K562 (cell line): Measurements from ENCODE around the gene DEF6. TPM values are rescaled to one million over a fixed set of nuclear protein-coding genes. Genes with fewer than 3 reads are reported as not detected.
A peak's percentile ranks its signal among the peaks of the same experiment; 100 is the strongest.

Experiments used
- ATAC-seq: fragments of 200-7000 bp; cut with Tn5 transposase; 3 replicates; pipeline ENCODE4 v1.9.1; 2020; ENCODE audit warnings: moderate library complexity
- BruUV-seq: library from RNA; stranded (reverse); fragments of 400-500 nt; replicated peaks from 2 replicates; lab custom pipeline; 2021; lab: Mats Ljungman, UMichigan
- CTCF ChIA-PET: fragments of 300-600 bp; formaldehyde crosslinking; extraction: SDS; loops from one replicate; lab custom pipeline; 2021; ENCODE audit warnings: low intra/inter-chr PET ratio; lab: Yijun Ruan, JAX
- POLR2A ChIA-PET: fragments of 300-600, 350-650 bp; sonication (Branson Sonifier 250); formaldehyde crosslinking; extraction: SDS; loops from one replicate; lab custom pipeline; 2021; ENCODE audit warnings: antibody characterized with exemption, inconsistent platforms; lab: Yijun Ruan, JAX
- DNase-seq, 4 experiments: peaks; one replicate each; pipeline versions ENCODE4 v3.0.0 to v3.0.0-alpha.2; 2011 to 2018; ENCODE audit warnings: low spot score in 3 of 4, mixed read lengths in 3 of 4; ENCODE audit errors: extremely low read depth in 1 of 4
- FAIRE-seq: peaks from 2 replicates; lab custom pipeline; 2011; peaks lifted over from hg19 to GRCh38; lab: Jason Lieb, UNC
- H2AFZ ChIP-seq: 2 replicates; pipeline ENCODE4 v1.6.0; 2011; ENCODE audit warnings: low read depth, low read length, control low read depth, inconsistent platforms
- H3K27ac ChIP-seq: fragments of 200-600 bp; 3 replicates; pipeline ENCODE4 v1.8.0; 2011; ENCODE audit warnings: low read depth, mild to moderate bottlenecking, control low read depth, inconsistent platforms, low read length, moderate library complexity, mixed read lengths; ENCODE audit errors: extremely low read depth
- H3K27me3 ChIP-seq, 2 experiments: fragments of 300-600 bp in 1 of 2; 2 replicates in 1 of 2; 3 replicates in 1 of 2; pipeline versions ENCODE4 v1.6.0 to v1.8.0; 2011; ENCODE audit warnings: inconsistent platforms in 2 of 2, low read length in 2 of 2, mild to moderate bottlenecking in 1 of 2, mixed read lengths in 1 of 2, moderate library complexity in 1 of 2; ENCODE audit not compliant: control insufficient read depth in 2 of 2, insufficient read depth in 2 of 2
- H3K36me3 ChIP-seq: fragments of 300-600 bp; 3 replicates; pipeline ENCODE4 v1.8.0; 2011; ENCODE audit warnings: mild to moderate bottlenecking, low read length, inconsistent platforms; ENCODE audit not compliant: control insufficient read depth, insufficient read depth
- H3K4me1 ChIP-seq, 2 experiments: fragments of 200-600 bp in 1 of 2; replicated peaks in 1 of 2; 2 replicates in 1 of 2; 3 replicates in 1 of 2; pipeline versions ENCODE4 v1.5.1 to v1.8.0; 2011; ENCODE audit warnings: inconsistent platforms in 2 of 2, low read length in 2 of 2, mild to moderate bottlenecking in 1 of 2, mixed read lengths in 1 of 2, moderate library complexity in 1 of 2; ENCODE audit not compliant: control insufficient read depth in 2 of 2, insufficient read depth in 2 of 2
- H3K4me2 ChIP-seq: 2 replicates; pipeline ENCODE4 v1.6.1; 2011; ENCODE audit warnings: low read length, control low read depth, inconsistent platforms, mixed read lengths; ENCODE audit not compliant: insufficient read depth
- H3K4me3 ChIP-seq: fragments of 200-600 bp; sonication (generic), shearing (Covaris generic); 2 replicates; pipeline ENCODE4 v1.5.1; 2016; ENCODE audit warnings: control low read depth, inconsistent platforms
- H3K79me2 ChIP-seq: fragments of 200-600 bp; 3 replicates; pipeline ENCODE4 v1.8.0; 2011; ENCODE audit warnings: low read length, inconsistent platforms; ENCODE audit not compliant: control insufficient read depth, insufficient read depth
- H3K9ac ChIP-seq, 2 experiments: 2 replicates each; pipeline versions ENCODE4 v1.6.0 to v1.6.1; 2011; ENCODE audit warnings: low read depth in 2 of 2, low read length in 2 of 2, control low read depth in 1 of 2, inconsistent platforms in 1 of 2, mild to moderate bottlenecking in 1 of 2, mixed read lengths in 1 of 2; ENCODE audit not compliant: insufficient read depth in 1 of 2
- H3K9me1 ChIP-seq: one replicate; pipeline ENCODE4 v1.6.0; 2011; ENCODE audit warnings: inconsistent platforms, mild to moderate bottlenecking, low read length, moderate library complexity; ENCODE audit not compliant: control insufficient read depth, insufficient read depth
- H3K9me3 ChIP-seq: replicated peaks from 2 replicates; pipeline ENCODE4 v1.5.1; 2011; ENCODE audit warnings: low read depth, low read length, inconsistent platforms; ENCODE audit not compliant: control insufficient read depth, insufficient read depth
- H4K20me1 ChIP-seq: replicated peaks from 2 replicates; pipeline ENCODE4 v1.6.1; 2011; ENCODE audit warnings: low read length, inconsistent platforms, mixed read lengths; ENCODE audit not compliant: control insufficient read depth, insufficient read depth
- BHLHE40 ChIP-seq: IDR thresholded peaks from 2 replicates; pipeline ENCODE4 v1.6.1; 2011; ENCODE audit warnings: low read length, improper control_type of control experiment
- CBFA2T2 ChIP-seq: fragments of 450-650 bp; conservative IDR thresholded peaks from 2 replicates; pipeline ENCODE4 v1.6.1; 2017; ENCODE audit warnings: mild to moderate bottlenecking
- CBX3 ChIP-seq, 2 experiments: IDR thresholded peaks; 1 replicate in 1 of 2; 2 replicates in 1 of 2; pipeline ENCODE4 v1.6.1; 2012; ENCODE audit warnings: inconsistent platforms in 2 of 2, low read length in 2 of 2, borderline replicate concordance in 1 of 2, control low read depth in 1 of 2
- FIP1L1 ChIP-seq: fragments of 200-400 bp; formaldehyde crosslinking; IDR thresholded peaks from 2 replicates; pipeline ENCODE4 v1.6.1; 2018; ENCODE audit warnings: mild to moderate bottlenecking, low read depth, low read length; ENCODE audit not compliant: poor library complexity, severe bottlenecking
- FOXA3 ChIP-seq, 2 experiments: fragments of 450-650 bp in 1 of 2; sonication (generic) in 1 of 2; formaldehyde crosslinking; IDR thresholded peaks in 1 of 2; conservative IDR thresholded peaks in 1 of 2; 2 replicates each; pipeline versions ENCODE4 v1.4.0 to v1.8.0; 2020 to 2022; ENCODE audit warnings: mild to moderate bottlenecking in 2 of 2, missing genetic modification reagents in 1 of 2
- HLTF ChIP-seq: fragments of 450-650 bp; IDR thresholded peaks from 2 replicates; pipeline ENCODE4 v1.6.1; 2016
- JUN ChIP-seq, 2 experiments: sonication (generic) in 1 of 2; formaldehyde crosslinking in 1 of 2; IDR thresholded peaks; 2 replicates each; pipeline versions ENCODE4 v1.6.1 to v1.8.0; 2012 to 2022; ENCODE audit warnings: borderline replicate concordance in 2 of 2, mild to moderate bottlenecking in 2 of 2, improper control_type of control experiment in 1 of 2, low read depth in 1 of 2, low read length in 1 of 2, missing genetic modification reagents in 1 of 2
- LEF1 ChIP-seq: fragments of 450-650 bp; IDR thresholded peaks from 2 replicates; pipeline ENCODE4 v1.6.1; 2016; ENCODE audit warnings: mild to moderate bottlenecking
- MIER1 ChIP-seq: fragments of 450-650 bp; IDR thresholded peaks from 2 replicates; pipeline ENCODE4 v1.6.1; 2016; ENCODE audit warnings: antibody characterized with exemption, mild to moderate bottlenecking, low read depth
- RBM25 ChIP-seq: fragments of 200-400 bp; formaldehyde crosslinking; IDR thresholded peaks from 2 replicates; pipeline ENCODE4 v1.6.1; 2018; ENCODE audit warnings: low read length, low read depth, moderate library complexity; ENCODE audit not compliant: severe bottlenecking
- TAL1 ChIP-seq: fragments of 450-650 bp; IDR thresholded peaks from 2 replicates; pipeline ENCODE4 v1.6.1; 2016; ENCODE audit warnings: mild to moderate bottlenecking
- TOE1 ChIP-seq, 2 experiments: fragments of 450-650 bp in 1 of 2; sonication (generic) in 1 of 2; formaldehyde crosslinking in 1 of 2; IDR thresholded peaks; 2 replicates each; pipeline versions ENCODE4 v1.7.1 to v1.8.0; 2016 to 2022; ENCODE audit warnings: borderline replicate concordance in 2 of 2, mild to moderate bottlenecking in 2 of 2, antibody characterized with exemption in 1 of 2, inconsistent platforms in 1 of 2, low read depth in 1 of 2, missing genetic modification reagents in 1 of 2, moderate library complexity in 1 of 2
- TRIM24 ChIP-seq, 2 experiments: fragments of 450-650 bp; IDR thresholded peaks; 2 replicates each; pipeline ENCODE4 v1.6.1; 2016
- TRIM28 ChIP-seq: fragments of 450-650 bp; IDR thresholded peaks from 2 replicates; pipeline ENCODE4 v1.6.1; 2017
- YBX1 ChIP-seq: fragments of 450-650 bp; IDR thresholded peaks from 2 replicates; pipeline ENCODE4 v1.7.1; 2016; ENCODE audit warnings: mild to moderate bottlenecking
- WGBS: fragments of 100-300 bp; shearing (Covaris generic); methylation state at CpG from one replicate; pipeline ENCODE4 v1.1.6; 2016; ENCODE audit warnings: low coverage, mixed read lengths; ENCODE audit not compliant: insufficient coverage; ENCODE audit errors: missing lambda C conversion rate; 5-methylcytosine and 5-hydroxymethylcytosine counted together
- in situ Hi-C: fragments of 300-500 bp; cut with MboI; formaldehyde crosslinking; loops from 4 replicates; pipeline ENCODE4 v1.15.0; 2018; ENCODE audit warnings: inconsistent platforms, mixed read lengths
- intact Hi-C: fragments of 100-400 bp; cut with micrococcal nuclease; formaldehyde crosslinking; loops from 2 replicates; pipeline ENCODE4 v1.14.2; 2022
- polyA plus RNA-seq, 8 experiments: library from polyadenylated mRNA; depleted of rRNA in 4 of 8; stranded (reverse) in 5 of 8; unstranded in 3 of 8; fragments of >200 nt; fragmentation: Nextera tagmentation in 2 of 8; fragmentation: Illumina TruSeq in 1 of 8; extraction: Ambion mirVana in 2 of 8; extraction: Trizol in 1 of 8; gene quantifications; 2 replicates each; pipeline versions ENCODE4 v1.2.1 to v1.2.3, GENCODE V29; 2011 to 2014; ENCODE audit warnings: inconsistent platforms in 1 of 8, missing spikeins in 1 of 8
- total RNA-seq, 7 experiments: library from RNA; depleted of rRNA in 6 of 7; stranded (reverse); fragments of >200 nt in 6 of 7; fragmentation: Illumina TruSeq in 2 of 7; extraction: Trizol in 2 of 7; gene quantifications; 2 replicates each; pipeline versions ENCODE4 v1.2.1 to v1.2.3, GENCODE V29; 2011 to 2021; ENCODE audit warnings: low replicate concordance in 1 of 7
- TF ChIP-seq, protein P1 (sequence below): sonication (generic); formaldehyde crosslinking; IDR thresholded peaks from 2 replicates; pipeline ENCODE4 v1.9.0; 2022; ENCODE audit warnings: mild to moderate bottlenecking, missing genetic modification reagents
- TF ChIP-seq, protein P2 (sequence below): fragments of 450-650 bp; IDR thresholded peaks from 2 replicates; pipeline ENCODE4 v1.6.1; 2018; ENCODE audit warnings: mild to moderate bottlenecking, low read depth; ENCODE audit not compliant: partially characterized antibody
- TF ChIP-seq, protein P3 (sequence below): fragments of 450-650 bp; formaldehyde crosslinking; IDR thresholded peaks from 2 replicates; pipeline ENCODE4 v1.4.0; 2020; ENCODE audit warnings: mild to moderate bottlenecking, mixed read lengths

Gene DEF6
- total and polyA plus RNA-seq, 9 of the 15 experiments (the other 6 are each of a cell fraction or from before 2014, with no cell fraction given), result 1.3 to 44.6 (median 22.7) TPM

DNA sequence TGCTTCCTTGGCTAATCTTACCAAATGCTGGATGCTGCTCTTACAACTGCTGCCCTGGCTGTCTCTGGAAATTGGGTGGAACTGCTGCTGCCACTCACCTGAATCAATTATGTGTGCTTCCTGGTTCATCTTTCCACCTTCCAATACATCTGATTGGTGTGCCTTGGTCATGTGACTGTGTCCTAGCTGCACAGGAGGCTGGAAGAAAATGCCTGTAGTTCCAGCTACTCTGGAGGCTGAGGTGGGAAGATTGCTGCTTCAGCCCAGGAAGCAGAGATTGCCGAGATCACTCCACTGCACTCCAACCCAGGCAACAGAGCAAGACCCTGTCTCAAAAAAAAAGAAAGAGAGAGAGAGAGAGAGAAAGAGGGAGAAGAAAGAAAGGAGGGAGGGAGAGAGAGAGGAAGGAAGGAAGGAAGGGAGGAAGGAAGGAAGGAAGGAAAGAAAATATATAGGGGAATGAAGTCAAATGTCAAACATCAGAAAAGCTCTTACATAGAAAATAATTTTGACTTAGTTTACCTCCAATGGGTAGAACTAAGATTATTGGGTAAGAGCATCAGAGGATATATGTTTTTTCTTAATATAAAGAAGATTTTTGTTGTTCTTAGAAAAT, 30.6 kb downstream of the DEF6 start:
- POLR2A ChIA-PET, result interaction anchor here (0.8 to 0.9 kb wide), 3 partner anchors 14 to 46 kb away, joined by 3 to 4 read pairs (median 3); partner anchors contain the start of gene PPARD
- Histone ChIP-seq H3K4me3 (no peak overlapping the region), H4K20me1 (no peaks in the 10 kb centered on the region), H3K9me1 (no peaks in the 10 kb centered on the region), H3K36me3 (no peaks in the 10 kb centered on the region), H3K9ac (no peak overlapping the region), H3K4me1 (peaks cover 0 to 3% of the 10 kb centered on the region in 2 experiments; a peak in 1 of 5 replicates), H3K4me2 (no peak overlapping the region), H3K79me2 (no peaks in the 10 kb centered on the region), H3K27me3 (peaks cover 2 to 10% of the 10 kb centered on the region in 2 experiments; a peak in 3 of 5 replicates), H3K27ac (no peak overlapping the region), H3K9me3 (0 out of 2 replicates have a peak, but pooled peaks cover 4% of the 10 kb centered on the region), H2AFZ (no peak overlapping the region)
- intact Hi-C loops (no loop called here), in situ Hi-C loops (no loop called here)
- ATAC-seq (0 out of 3 replicates have a peak, but pooled peaks have one; percentile 40), DNase-seq (peak in 1 of 4 experiments; percentile 48), FAIRE-seq (peak; percentile 61)
- BruUV-seq, result no TSS peak
- WGBS, result 40% methylated on average over 1 of the region's 1 CpG
- CTCF ChIA-PET, result interaction anchor here (1.7 to 2.9 kb wide), 2 partner anchors 30 to 34 kb away, joined by 9 to 16 read pairs; partner anchors contain the start of gene DEF6
- TF ChIP-seq, protein P1, sequence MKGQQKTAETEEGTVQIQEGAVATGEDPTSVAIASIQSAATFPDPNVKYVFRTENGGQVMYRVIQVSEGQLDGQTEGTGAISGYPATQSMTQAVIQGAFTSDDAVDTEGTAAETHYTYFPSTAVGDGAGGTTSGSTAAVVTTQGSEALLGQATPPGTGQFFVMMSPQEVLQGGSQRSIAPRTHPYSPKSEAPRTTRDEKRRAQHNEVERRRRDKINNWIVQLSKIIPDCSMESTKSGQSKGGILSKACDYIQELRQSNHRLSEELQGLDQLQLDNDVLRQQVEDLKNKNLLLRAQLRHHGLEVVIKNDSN (CRISPR knock-in tag), result peak; percentile 90
- TF ChIP-seq TOE1 (IDR thresholded peaks at IDR 0.05; ENCODE audit: borderline replicate concordance) (peak; percentile 83), TOE1 (CRISPR knock-in tag; IDR thresholded peaks at IDR 0.05; ENCODE audit: borderline replicate concordance, low read depth) (no peak), JUN (IDR thresholded peaks at IDR 0.05; ENCODE audit: borderline replicate concordance, low read depth, low read length) (no peak), JUN (CRISPR knock-in tag; IDR thresholded peaks at IDR 0.05; ENCODE audit: borderline replicate concordance) (no peak), FIP1L1 (no peak), TRIM24 (IDR thresholded peaks at IDR 0.05) (peak; percentile 36 to 56; a peak in 2 of 4 replicates), TRIM28 (peak; percentile 90), MIER1 (no peak), LEF1 (no peak), TAL1 (no peak), FOXA3 (CRISPR knock-in tag; conservative IDR thresholded peaks at IDR 0.05 in 1 of 2, IDR thresholded peaks at IDR 0.05 in 1 of 2) (no peak), RBM25 (peak; percentile 36), CBX3 (IDR thresholded peaks at IDR 0.05; ENCODE audit: borderline replicate concordance in 1 of 2, low read length in 2 of 2) (peak in 1 of 2 experiments; percentile 81; a peak in 1 of 3 replicates), HLTF (peak; percentile 64; the same call in 1 of the 2 replicates), BHLHE40 (0 out of 2 replicates have a peak, but pooled peaks have one; percentile 4), YBX1 (no peak), CBFA2T2 (0 out of 2 replicates have a peak, but pooled peaks have one; percentile 24)
- TF ChIP-seq, protein P2, sequence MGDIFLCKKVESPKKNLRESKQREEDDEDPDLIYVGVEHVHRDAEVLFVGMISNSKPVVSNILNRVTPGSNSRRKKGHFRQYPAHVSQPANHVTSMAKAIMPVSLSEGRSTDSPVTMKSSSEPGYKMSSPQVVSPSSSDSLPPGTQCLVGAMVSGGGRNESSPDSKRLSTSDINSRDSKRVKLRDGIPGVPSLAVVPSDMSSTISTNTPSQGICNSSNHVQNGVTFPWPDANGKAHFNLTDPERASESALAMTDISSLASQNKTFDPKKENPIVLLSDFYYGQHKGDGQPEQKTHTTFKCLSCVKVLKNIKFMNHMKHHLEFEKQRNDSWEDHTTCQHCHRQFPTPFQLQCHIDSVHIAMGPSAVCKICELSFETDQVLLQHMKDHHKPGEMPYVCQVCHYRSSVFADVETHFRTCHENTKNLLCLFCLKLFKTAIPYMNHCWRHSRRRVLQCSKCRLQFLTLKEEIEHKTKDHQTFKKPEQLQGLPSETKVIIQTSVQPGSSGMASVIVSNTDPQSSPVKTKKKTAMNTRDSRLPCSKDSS, result peak; percentile 42
- TF ChIP-seq, protein P3, sequence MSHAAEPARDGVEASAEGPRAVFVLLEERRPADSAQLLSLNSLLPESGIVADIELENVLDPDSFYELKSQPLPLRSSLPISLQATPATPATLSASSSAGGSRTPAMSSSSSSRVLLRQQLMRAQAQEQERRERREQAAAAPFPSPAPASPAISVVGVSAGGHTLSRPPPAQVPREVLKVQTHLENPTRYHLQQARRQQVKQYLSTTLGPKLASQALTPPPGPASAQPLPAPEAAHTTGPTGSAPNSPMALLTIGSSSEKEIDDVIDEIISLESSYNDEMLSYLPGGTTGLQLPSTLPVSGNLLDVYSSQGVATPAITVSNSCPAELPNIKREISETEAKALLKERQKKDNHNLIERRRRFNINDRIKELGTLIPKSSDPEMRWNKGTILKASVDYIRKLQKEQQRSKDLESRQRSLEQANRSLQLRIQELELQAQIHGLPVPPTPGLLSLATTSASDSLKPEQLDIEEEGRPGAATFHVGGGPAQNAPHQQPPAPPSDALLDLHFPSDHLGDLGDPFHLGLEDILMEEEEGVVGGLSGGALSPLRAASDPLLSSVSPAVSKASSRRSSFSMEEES (CRISPR knock-in tag), result peak; percentile 80
